Measurements from ENCODE around the gene SMARCB1.

Gene SMARCB1

GRCh38 chr22:23767303-23767672 lies 19.5 kb upstream of the SMARCB1 start:
- H3K36me3 ChIP-seq (ENCODE audit: insufficient read depth, low read length), result peaks cover 39% of the 10 kb centered on the region
- TF ChIP-seq, protein P1, sequence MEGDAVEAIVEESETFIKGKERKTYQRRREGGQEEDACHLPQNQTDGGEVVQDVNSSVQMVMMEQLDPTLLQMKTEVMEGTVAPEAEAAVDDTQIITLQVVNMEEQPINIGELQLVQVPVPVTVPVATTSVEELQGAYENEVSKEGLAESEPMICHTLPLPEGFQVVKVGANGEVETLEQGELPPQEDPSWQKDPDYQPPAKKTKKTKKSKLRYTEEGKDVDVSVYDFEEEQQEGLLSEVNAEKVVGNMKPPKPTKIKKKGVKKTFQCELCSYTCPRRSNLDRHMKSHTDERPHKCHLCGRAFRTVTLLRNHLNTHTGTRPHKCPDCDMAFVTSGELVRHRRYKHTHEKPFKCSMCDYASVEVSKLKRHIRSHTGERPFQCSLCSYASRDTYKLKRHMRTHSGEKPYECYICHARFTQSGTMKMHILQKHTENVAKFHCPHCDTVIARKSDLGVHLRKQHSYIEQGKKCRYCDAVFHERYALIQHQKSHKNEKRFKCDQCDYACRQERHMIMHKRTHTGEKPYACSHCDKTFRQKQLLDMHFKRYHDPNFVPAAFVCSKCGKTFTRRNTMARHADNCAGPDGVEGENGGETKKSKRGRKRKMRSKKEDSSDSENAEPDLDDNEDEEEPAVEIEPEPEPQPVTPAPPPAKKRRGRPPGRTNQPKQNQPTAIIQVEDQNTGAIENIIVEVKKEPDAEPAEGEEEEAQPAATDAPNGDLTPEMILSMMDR (IDR thresholded peaks at IDR 0.05; ENCODE audit: low read length), result no peak
- no peak for TF ChIP-seq EZH2 (IDR thresholded peaks at IDR 0.05; ENCODE audit: borderline replicate concordance, low read length)
- peak overlapping the region; percentile 88 for H3K9ac ChIP-seq (ENCODE audit: low read length)
- H3K27me3 ChIP-seq (ENCODE audit: insufficient read depth, low read length), result no peaks in the 10 kb centered on the region
- H3K4me1 ChIP-seq (ENCODE audit: insufficient read depth, low read length, severe bottlenecking), result peaks cover 74% of the 10 kb centered on the region
- no peaks in the 10 kb centered on the region for H3K9me2 ChIP-seq (ENCODE audit: low read depth, low read length)
- no peaks in the 10 kb centered on the region for H3K9me3 ChIP-seq (ENCODE audit: low read length)
- H3K79me2 ChIP-seq (ENCODE audit: insufficient read depth, low read length), result peaks cover 3% of the 10 kb centered on the region; the same call in 1 of the 2 replicates
- peak overlapping the region; percentile 82 for H3K27ac ChIP-seq (ENCODE audit: low read depth, low read length, poor library complexity, severe bottlenecking)
- no peaks in the 10 kb centered on the region for H4K20me1 ChIP-seq (ENCODE audit: insufficient read depth, low read length)
- H3F3A ChIP-seq (ENCODE audit: insufficient read depth, low read length), result no peaks in the 10 kb centered on the region
- H3K4me3 ChIP-seq (ENCODE audit: low read depth, low read length, poor library complexity, severe bottlenecking), result peak overlapping the region; percentile 82
- no peak overlapping the region for H2AFZ ChIP-seq (ENCODE audit: low read length)
- peak overlapping the region; percentile 79 for H3K4me2 ChIP-seq (ENCODE audit: low read length)

- Histone ChIP-seq H4K20me1 (ENCODE audit: insufficient read depth, low read length) (no peaks in the 10 kb centered on the region), H3K4me2 (ENCODE audit: low read length) (peak within 1 kb of the TSS; percentile 79), H3K79me2 (ENCODE audit: insufficient read depth, low read length) (peaks cover 3% of the 10 kb centered on the region; the same call in 1 of the 2 replicates), H3K27ac (ENCODE audit: low read depth, low read length, poor library complexity, severe bottlenecking) (peak within 1 kb of the TSS; percentile 82), H3K36me3 (ENCODE audit: insufficient read depth, low read length) (peaks cover 36% of the 10 kb centered on the region), H3K9me2 (ENCODE audit: low read depth, low read length) (no peaks in the 10 kb centered on the region), H3K4me1 (ENCODE audit: insufficient read depth, low read length, severe bottlenecking) (peaks cover 76% of the 10 kb centered on the region), H3K27me3 (ENCODE audit: insufficient read depth, low read length) (no peaks in the 10 kb centered on the region), H3F3A (ENCODE audit: insufficient read depth, low read length) (no peaks in the 10 kb centered on the region), H2AFZ (ENCODE audit: low read length) (no peak within 1 kb of the TSS), H3K9ac (ENCODE audit: low read length) (peak within 1 kb of the TSS; percentile 88), H3K9me3 (ENCODE audit: low read length) (no peaks in the 10 kb centered on the region), H3K4me3 (ENCODE audit: low read depth, low read length, poor library complexity, severe bottlenecking) (peak within 1 kb of the TSS; percentile 82)
- TF ChIP-seq, protein P1 (IDR thresholded peaks at IDR 0.05; ENCODE audit: low read length), result peak; percentile 78
- TF ChIP-seq EZH2 (IDR thresholded peaks at IDR 0.05; ENCODE audit: borderline replicate concordance, low read length), result no peak
Observed at GRCh38 chr22:23767673-23768548, 18.9 kb upstream of the SMARCB1 start, which contains the start of gene CHCHD10. Gene CHCHD10, minus strand, starts transcription at chr22:23767972. Its CDS starts 98 bp downstream, at chr22:23767874.

DNA sequence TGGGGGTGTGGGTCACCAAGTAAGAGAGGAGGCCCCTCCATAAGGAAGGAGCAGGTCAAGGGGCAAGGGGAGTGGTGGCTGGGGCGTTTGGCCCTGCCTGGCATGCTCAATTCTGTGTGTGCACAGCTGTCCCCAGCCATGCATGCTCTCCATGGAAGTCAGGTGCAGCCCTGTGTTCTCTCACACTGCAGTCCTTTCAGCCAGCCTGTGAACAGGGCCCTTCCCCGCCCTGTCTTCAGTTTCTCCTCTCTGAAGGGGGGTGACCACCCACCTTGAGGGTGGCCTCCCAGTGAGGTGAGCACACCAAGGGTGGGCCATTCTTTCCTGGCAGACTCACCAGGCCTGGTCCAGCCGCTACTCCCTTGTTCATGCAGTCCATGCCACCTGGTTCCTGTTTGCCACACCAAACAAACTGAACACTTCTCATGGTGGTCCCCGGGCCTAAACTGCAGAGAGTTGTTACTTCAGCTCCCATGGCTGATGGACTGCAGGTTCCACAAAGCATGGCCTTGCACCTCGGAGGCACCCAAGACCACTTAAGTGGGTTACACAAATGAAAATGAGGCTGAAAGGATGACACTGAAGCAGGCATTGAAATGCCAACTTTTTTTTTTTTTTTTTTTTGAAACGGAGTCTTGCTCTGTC lies 17.3 kb upstream of the SMARCB1 start:
- peaks cover 3% of the 10 kb centered on the region; the same call in 1 of the 2 replicates for H3K79me2 ChIP-seq (ENCODE audit: insufficient read depth, low read length)
- no peaks in the 10 kb centered on the region for H3K9me2 ChIP-seq (ENCODE audit: low read depth, low read length)
- peak overlapping the region; percentile 82 for H3K27ac ChIP-seq (ENCODE audit: low read depth, low read length, poor library complexity, severe bottlenecking)
- H3K4me3 ChIP-seq (ENCODE audit: low read depth, low read length, poor library complexity, severe bottlenecking), result no peak overlapping the region
- H4K20me1 ChIP-seq (ENCODE audit: insufficient read depth, low read length), result no peaks in the 10 kb centered on the region
- H2AFZ ChIP-seq (ENCODE audit: low read length), result no peak overlapping the region
- H3F3A ChIP-seq (ENCODE audit: insufficient read depth, low read length), result no peaks in the 10 kb centered on the region
- no peaks in the 10 kb centered on the region for H3K9me3 ChIP-seq (ENCODE audit: low read length)
- no peak overlapping the region; the same call in 1 of the 2 replicates for H3K9ac ChIP-seq (ENCODE audit: low read length)
- peaks cover 64% of the 10 kb centered on the region for H3K4me1 ChIP-seq (ENCODE audit: insufficient read depth, low read length, severe bottlenecking)
- peak overlapping the region; percentile 7; the same call in 1 of the 2 replicates for H3K4me2 ChIP-seq (ENCODE audit: low read length)
- H3K36me3 ChIP-seq (ENCODE audit: insufficient read depth, low read length), result peaks cover 21% of the 10 kb centered on the region
- TF ChIP-seq, protein P1 (IDR thresholded peaks at IDR 0.05; ENCODE audit: low read length), result no peak
- no peak for TF ChIP-seq EZH2 (IDR thresholded peaks at IDR 0.05; ENCODE audit: borderline replicate concordance, low read length)
- H3K27me3 ChIP-seq (ENCODE audit: insufficient read depth, low read length), result no peaks in the 10 kb centered on the region

Measured in OCI-LY1 (cell line).